ENCODE results near the gene SLK.

- TF ChIP-seq CTCF (conservative IDR thresholded peaks at IDR 0.05; ENCODE audit: low read depth, low read length) (no peak), MXI1 (IDR thresholded peaks at IDR 0.05; ENCODE audit: borderline replicate concordance, low read depth, low read length) (no peak), MAFK (IDR thresholded peaks at IDR 0.05; ENCODE audit: low read depth, low read length) (no peak)
Observed at GRCh38 chr10:104072786-104073185, 105.8 kb downstream of the SLK start.

Data from IMR-90 (cell line).